ENCODE measurements around the gene STYX. TPM values are rescaled to one million over a fixed set of nuclear protein-coding genes. Genes with fewer than 3 reads are reported as not detected.

The STYX gene
- polyA plus RNA-seq, 1 donor from 2014 or later: 15.1 TPM

DNA sequence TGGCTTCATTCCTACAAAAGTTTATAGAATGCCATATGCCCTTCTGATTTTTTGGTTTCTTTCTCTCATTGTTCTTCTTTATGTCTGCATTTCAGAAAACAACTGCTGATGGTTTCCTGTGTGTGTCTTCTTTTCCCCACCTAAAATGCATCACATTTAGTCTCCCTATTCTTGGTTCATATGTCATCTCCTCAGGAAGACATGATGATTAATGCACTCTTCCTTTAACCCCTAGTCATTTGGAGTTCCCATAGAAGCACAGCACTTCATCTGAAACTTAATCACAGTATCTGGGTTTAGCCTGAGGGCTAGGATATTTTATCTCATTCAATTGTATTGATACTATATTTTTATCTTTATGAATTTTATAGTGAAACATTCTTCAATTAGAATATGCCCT, 39.9 kb downstream of the STYX start:
- no peak for TF ChIP-seq EZH2 (IDR thresholded peaks at IDR 0.05; ENCODE audit: borderline replicate concordance, insufficient read depth, low read length, poor library complexity, severe bottlenecking)
- no peak for TF ChIP-seq EP300 (conservative IDR thresholded peaks at IDR 0.05; ENCODE audit: poor library complexity, severe bottlenecking)
- TF ChIP-seq SMC3 (conservative IDR thresholded peaks at IDR 0.05; ENCODE audit: poor library complexity): no peak
- TF ChIP-seq, protein P1, sequence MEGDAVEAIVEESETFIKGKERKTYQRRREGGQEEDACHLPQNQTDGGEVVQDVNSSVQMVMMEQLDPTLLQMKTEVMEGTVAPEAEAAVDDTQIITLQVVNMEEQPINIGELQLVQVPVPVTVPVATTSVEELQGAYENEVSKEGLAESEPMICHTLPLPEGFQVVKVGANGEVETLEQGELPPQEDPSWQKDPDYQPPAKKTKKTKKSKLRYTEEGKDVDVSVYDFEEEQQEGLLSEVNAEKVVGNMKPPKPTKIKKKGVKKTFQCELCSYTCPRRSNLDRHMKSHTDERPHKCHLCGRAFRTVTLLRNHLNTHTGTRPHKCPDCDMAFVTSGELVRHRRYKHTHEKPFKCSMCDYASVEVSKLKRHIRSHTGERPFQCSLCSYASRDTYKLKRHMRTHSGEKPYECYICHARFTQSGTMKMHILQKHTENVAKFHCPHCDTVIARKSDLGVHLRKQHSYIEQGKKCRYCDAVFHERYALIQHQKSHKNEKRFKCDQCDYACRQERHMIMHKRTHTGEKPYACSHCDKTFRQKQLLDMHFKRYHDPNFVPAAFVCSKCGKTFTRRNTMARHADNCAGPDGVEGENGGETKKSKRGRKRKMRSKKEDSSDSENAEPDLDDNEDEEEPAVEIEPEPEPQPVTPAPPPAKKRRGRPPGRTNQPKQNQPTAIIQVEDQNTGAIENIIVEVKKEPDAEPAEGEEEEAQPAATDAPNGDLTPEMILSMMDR (IDR thresholded peaks at IDR 0.05; ENCODE audit: poor library complexity, severe bottlenecking): no peak
- TF ChIP-seq, protein P2, sequence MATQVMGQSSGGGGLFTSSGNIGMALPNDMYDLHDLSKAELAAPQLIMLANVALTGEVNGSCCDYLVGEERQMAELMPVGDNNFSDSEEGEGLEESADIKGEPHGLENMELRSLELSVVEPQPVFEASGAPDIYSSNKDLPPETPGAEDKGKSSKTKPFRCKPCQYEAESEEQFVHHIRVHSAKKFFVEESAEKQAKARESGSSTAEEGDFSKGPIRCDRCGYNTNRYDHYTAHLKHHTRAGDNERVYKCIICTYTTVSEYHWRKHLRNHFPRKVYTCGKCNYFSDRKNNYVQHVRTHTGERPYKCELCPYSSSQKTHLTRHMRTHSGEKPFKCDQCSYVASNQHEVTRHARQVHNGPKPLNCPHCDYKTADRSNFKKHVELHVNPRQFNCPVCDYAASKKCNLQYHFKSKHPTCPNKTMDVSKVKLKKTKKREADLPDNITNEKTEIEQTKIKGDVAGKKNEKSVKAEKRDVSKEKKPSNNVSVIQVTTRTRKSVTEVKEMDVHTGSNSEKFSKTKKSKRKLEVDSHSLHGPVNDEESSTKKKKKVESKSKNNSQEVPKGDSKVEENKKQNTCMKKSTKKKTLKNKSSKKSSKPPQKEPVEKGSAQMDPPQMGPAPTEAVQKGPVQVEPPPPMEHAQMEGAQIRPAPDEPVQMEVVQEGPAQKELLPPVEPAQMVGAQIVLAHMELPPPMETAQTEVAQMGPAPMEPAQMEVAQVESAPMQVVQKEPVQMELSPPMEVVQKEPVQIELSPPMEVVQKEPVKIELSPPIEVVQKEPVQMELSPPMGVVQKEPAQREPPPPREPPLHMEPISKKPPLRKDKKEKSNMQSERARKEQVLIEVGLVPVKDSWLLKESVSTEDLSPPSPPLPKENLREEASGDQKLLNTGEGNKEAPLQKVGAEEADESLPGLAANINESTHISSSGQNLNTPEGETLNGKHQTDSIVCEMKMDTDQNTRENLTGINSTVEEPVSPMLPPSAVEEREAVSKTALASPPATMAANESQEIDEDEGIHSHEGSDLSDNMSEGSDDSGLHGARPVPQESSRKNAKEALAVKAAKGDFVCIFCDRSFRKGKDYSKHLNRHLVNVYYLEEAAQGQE (IDR thresholded peaks at IDR 0.05; ENCODE audit: borderline replicate concordance): no peak
- no peak for TF ChIP-seq RAD21 (conservative IDR thresholded peaks at IDR 0.05)
- TF ChIP-seq TAF1 (IDR thresholded peaks at IDR 0.05; ENCODE audit: low read depth): no peak
- TF ChIP-seq POLR2AphosphoS5 (IDR thresholded peaks at IDR 0.05): no peak
- no peak for TF ChIP-seq MXI1 (conservative IDR thresholded peaks at IDR 0.05; ENCODE audit: poor library complexity, severe bottlenecking)

DNA sequence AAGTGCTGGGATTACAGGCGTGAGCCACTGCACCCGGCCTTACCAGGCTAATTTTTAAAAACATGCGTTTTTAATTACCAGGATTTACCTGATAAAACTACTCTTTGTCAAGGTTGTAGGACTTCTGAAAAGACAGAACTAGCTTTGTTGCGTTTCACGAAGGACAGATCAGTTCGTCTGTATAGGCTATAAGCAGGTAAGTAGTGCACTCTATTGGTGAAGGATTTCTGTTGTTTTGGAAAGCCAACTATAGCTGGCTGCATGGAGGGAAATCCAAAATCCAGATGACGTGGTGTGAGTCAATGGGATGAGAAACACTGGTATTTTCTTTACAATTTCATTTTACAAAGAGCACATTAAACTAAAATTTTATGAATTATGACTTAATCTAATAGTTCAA, 46.9 kb downstream of the STYX start:
- no peak overlapping the region for H3K4me3 ChIP-seq (ENCODE audit: low read length)

More for the DNA sequence above, 39.9 kb downstream of the STYX start:
- Histone ChIP-seq H3K9me3 (ENCODE audit: low read length) (no peaks in the 10 kb centered on the region), H3K9me2 (ENCODE audit: insufficient read depth, low read length) (no peaks in the 10 kb centered on the region), H3K36me3 (ENCODE audit: insufficient read depth, low read length) (no peaks in the 10 kb centered on the region), H3K9ac (ENCODE audit: low read length) (no peak overlapping the region), H3K4me3 (ENCODE audit: low read length) (no peak overlapping the region), H3K27ac (ENCODE audit: low read length) (no peak overlapping the region), H2AFZ (ENCODE audit: low read depth, low read length) (no peak overlapping the region), H4K20me1 (ENCODE audit: insufficient read depth) (no peaks in the 10 kb centered on the region), H3K79me2 (replicated peaks; ENCODE audit: insufficient read depth, low read length) (no peaks in the 10 kb centered on the region), H3K4me2 (ENCODE audit: low read length) (no peak overlapping the region), H3K27me3 (ENCODE audit: insufficient read depth, low read depth, low read length) (no peaks in the 10 kb centered on the region), H3F3A (ENCODE audit: insufficient read depth, low read length, poor library complexity, severe bottlenecking) (no peaks in the 10 kb centered on the region)

More for the DNA sequence above, 46.9 kb downstream of the STYX start:
- no peak overlapping the region for H3K27ac ChIP-seq (ENCODE audit: low read length)
- no peak overlapping the region for H3K9ac ChIP-seq (ENCODE audit: low read length)
- no peaks in the 10 kb centered on the region for H3K79me2 ChIP-seq (replicated peaks; ENCODE audit: insufficient read depth, low read length)
- H2AFZ ChIP-seq (ENCODE audit: low read depth, low read length): no peak overlapping the region
- no peak overlapping the region for H3K4me2 ChIP-seq (ENCODE audit: low read length)
- no peaks in the 10 kb centered on the region for H3F3A ChIP-seq (ENCODE audit: insufficient read depth, low read length, poor library complexity, severe bottlenecking)
- H3K27me3 ChIP-seq (ENCODE audit: insufficient read depth, low read depth, low read length): no peaks in the 10 kb centered on the region
- no peaks in the 10 kb centered on the region for H4K20me1 ChIP-seq (ENCODE audit: insufficient read depth)
- H3K9me3 ChIP-seq (ENCODE audit: low read length): no peaks in the 10 kb centered on the region
- TF ChIP-seq EP300 (conservative IDR thresholded peaks at IDR 0.05; ENCODE audit: poor library complexity, severe bottlenecking) (no peak), MXI1 (conservative IDR thresholded peaks at IDR 0.05; ENCODE audit: poor library complexity, severe bottlenecking) (no peak), SMC3 (conservative IDR thresholded peaks at IDR 0.05; ENCODE audit: poor library complexity) (no peak), EZH2 (IDR thresholded peaks at IDR 0.05; ENCODE audit: borderline replicate concordance, insufficient read depth, low read length, poor library complexity, severe bottlenecking) (no peak), TAF1 (IDR thresholded peaks at IDR 0.05; ENCODE audit: low read depth) (no peak), POLR2AphosphoS5 (IDR thresholded peaks at IDR 0.05) (no peak), RAD21 (conservative IDR thresholded peaks at IDR 0.05) (no peak)
- TF ChIP-seq, protein P1 (IDR thresholded peaks at IDR 0.05; ENCODE audit: poor library complexity, severe bottlenecking): no peak
- TF ChIP-seq, protein P2 (IDR thresholded peaks at IDR 0.05; ENCODE audit: borderline replicate concordance): no peak
- H3K36me3 ChIP-seq (ENCODE audit: insufficient read depth, low read length): no peaks in the 10 kb centered on the region
- H3K9me2 ChIP-seq (ENCODE audit: insufficient read depth, low read length): no peaks in the 10 kb centered on the region

Measured in neural cell (in vitro differentiated cells).